Endothelial cell of umbilical vein (primary cell): Measurements from ENCODE around the gene QRFPR. TPM values are rescaled to one million over a fixed set of nuclear protein-coding genes. Genes with fewer than 3 reads are reported as not detected.
"Not testable (repeated sequence)": the region's sequence is repeated elsewhere in the genome, so short reads cannot be mapped to it uniquely, and the experiment has no call there.

Experiments
- BruUV-seq: library from RNA; stranded (reverse); fragments of 400-500 nt; replicated peaks from 2 replicates; lab custom pipeline; 2021; lab: Mats Ljungman, UMichigan
- CTCF ChIA-PET: fragments of 300-600, 350-600 bp; sonication (Branson Sonifier 250); formaldehyde crosslinking; loops from one replicate; lab custom pipeline; 2021; ENCODE audit warnings: antibody characterized with exemption, inconsistent platforms; lab: Charles Lee
- POLR2A ChIA-PET: fragments of 300-600, 350-600 bp; sonication (Branson Sonifier 250); formaldehyde crosslinking; loops from one replicate; lab custom pipeline; 2021; ENCODE audit warnings: antibody characterized with exemption, inconsistent platforms; lab: Charles Lee
- DNase-seq: peaks from one replicate; pipeline ENCODE4 v3.0.0-alpha.2; 2011; ENCODE audit warnings: low read depth, low spot score
- FAIRE-seq: peaks from 2 replicates; lab custom pipeline; 2011; peaks lifted over from hg19 to GRCh38; lab: Jason Lieb, UNC
- H2AFZ ChIP-seq: 2 replicates; pipeline ENCODE4 v1.6.0; 2012; ENCODE audit warnings: low read depth, low read length, control low read depth, inconsistent platforms
- H3K27ac ChIP-seq: 2 replicates; pipeline ENCODE4 v1.5.1; 2011; ENCODE audit warnings: low read depth, mild to moderate bottlenecking, control low read depth, low read length, moderate library complexity; ENCODE audit not compliant: insufficient read depth
- H3K27me3 ChIP-seq, 2 experiments: 2 replicates each; pipeline versions ENCODE4 v1.6.0 to v1.6.1; 2011; ENCODE audit warnings: low read length in 2 of 2, mixed read lengths in 1 of 2; ENCODE audit not compliant: control insufficient read depth in 2 of 2, insufficient read depth in 2 of 2
- H3K36me3 ChIP-seq, 2 experiments: 2 replicates in 1 of 2; 3 replicates in 1 of 2; pipeline ENCODE4 v1.5.1; 2011; ENCODE audit warnings: low read length in 2 of 2, mild to moderate bottlenecking in 1 of 2, moderate library complexity in 1 of 2; ENCODE audit not compliant: control insufficient read depth in 2 of 2, insufficient read depth in 2 of 2; ENCODE audit errors: extremely low read depth in 1 of 2
- H3K4me1 ChIP-seq: 3 replicates; pipeline ENCODE4 v1.5.1; 2011; ENCODE audit warnings: mild to moderate bottlenecking, low read length; ENCODE audit not compliant: control insufficient read depth, insufficient read depth; ENCODE audit errors: extremely low read depth
- H3K4me2 ChIP-seq: 2 replicates; pipeline ENCODE4 v1.6.1; 2011; ENCODE audit warnings: low read length, control low read depth, mixed read lengths; ENCODE audit not compliant: insufficient read depth
- H3K4me3 ChIP-seq, 3 experiments: fragments of 200-600 bp in 1 of 3; sonication (generic), shearing (Covaris generic) in 1 of 3; replicated peaks in 1 of 3; 2 replicates each; pipeline ENCODE4 v1.5.1; 2011 to 2016; ENCODE audit warnings: control low read depth in 3 of 3, low read length in 3 of 3, mild to moderate bottlenecking in 2 of 3, inconsistent platforms in 1 of 3, low read depth in 1 of 3, moderate library complexity in 1 of 3; ENCODE audit not compliant: insufficient read depth in 1 of 3
- H3K79me2 ChIP-seq: 2 replicates; pipeline ENCODE4 v1.6.0; 2012; ENCODE audit warnings: low read length, inconsistent platforms; ENCODE audit not compliant: control insufficient read depth, insufficient read depth
- H3K9ac ChIP-seq: replicated peaks from 2 replicates; pipeline ENCODE3; 2011; ENCODE audit warnings: low read length, control low read depth; ENCODE audit not compliant: insufficient read depth; ENCODE audit errors: extremely low read depth
- H3K9me1 ChIP-seq: replicated peaks from 3 replicates; pipeline ENCODE4 v1.6.0; 2011; ENCODE audit warnings: mild to moderate bottlenecking, low read length; ENCODE audit not compliant: control insufficient read depth, insufficient read depth; ENCODE audit errors: extremely low read depth
- H3K9me3 ChIP-seq: replicated peaks from 2 replicates; pipeline ENCODE4 v1.5.1; 2012; ENCODE audit warnings: low read length, inconsistent platforms; ENCODE audit not compliant: control insufficient read depth, insufficient read depth
- H4K20me1 ChIP-seq: replicated peaks from 2 replicates; pipeline ENCODE3; 2011; ENCODE audit warnings: mild to moderate bottlenecking, low read length; ENCODE audit not compliant: control insufficient read depth, insufficient read depth; ENCODE audit errors: extremely low read depth
- dilution Hi-C: fragments of 300-500 bp; cut with MboI; formaldehyde crosslinking; loops from one replicate; pipeline ENCODE4 v1.15.0; 2019; ENCODE audit warnings: low sequenced_read_pairs; ENCODE audit not compliant: extremely low pct_ligation_motif_present
- intact Hi-C: fragments of 100-400 bp; cut with micrococcal nuclease; formaldehyde crosslinking; loops from one replicate; pipeline ENCODE4 v1.10.0; 2022
- polyA plus RNA-seq, 4 experiments: library from polyadenylated mRNA; depleted of rRNA in 3 of 4; stranded (reverse) in 3 of 4; unstranded in 1 of 4; fragments of >200 nt; gene quantifications; 2 replicates each; pipeline versions ENCODE4 v1.2.1 to v1.2.3, GENCODE V29; 2011 to 2012; ENCODE audit warnings: missing spikeins in 1 of 4
- total RNA-seq: library from RNA; stranded (reverse); gene quantifications from 2 replicates; pipeline ENCODE4 v1.2.3, GENCODE V29; 2021
- TF ChIP-seq, protein P1 (sequence below), 2 donors: IDR thresholded peaks; 1 replicate in 1 of 2; 2 replicates in 1 of 2; pipeline ENCODE4 v1.5.1; 2011; ENCODE audit warnings: low read length in 2 of 2, mild to moderate bottlenecking in 2 of 2, moderate library complexity in 2 of 2, control low read depth in 1 of 2, inconsistent platforms in 1 of 2, low read depth in 1 of 2; ENCODE audit not compliant: insufficient read depth in 1 of 2; ENCODE audit errors: extremely low read depth in 1 of 2
- TF ChIP-seq, protein P2 (sequence below): IDR thresholded peaks from 2 replicates; pipeline ENCODE4 v1.6.1; 2011; ENCODE audit not compliant: insufficient read depth, insufficient read length

QRFPR gene
- total and polyA plus RNA-seq, 2 donors (not counting 3 experiments of a cell fraction or from before 2014, with no cell fraction given) = not detected

DNA sequence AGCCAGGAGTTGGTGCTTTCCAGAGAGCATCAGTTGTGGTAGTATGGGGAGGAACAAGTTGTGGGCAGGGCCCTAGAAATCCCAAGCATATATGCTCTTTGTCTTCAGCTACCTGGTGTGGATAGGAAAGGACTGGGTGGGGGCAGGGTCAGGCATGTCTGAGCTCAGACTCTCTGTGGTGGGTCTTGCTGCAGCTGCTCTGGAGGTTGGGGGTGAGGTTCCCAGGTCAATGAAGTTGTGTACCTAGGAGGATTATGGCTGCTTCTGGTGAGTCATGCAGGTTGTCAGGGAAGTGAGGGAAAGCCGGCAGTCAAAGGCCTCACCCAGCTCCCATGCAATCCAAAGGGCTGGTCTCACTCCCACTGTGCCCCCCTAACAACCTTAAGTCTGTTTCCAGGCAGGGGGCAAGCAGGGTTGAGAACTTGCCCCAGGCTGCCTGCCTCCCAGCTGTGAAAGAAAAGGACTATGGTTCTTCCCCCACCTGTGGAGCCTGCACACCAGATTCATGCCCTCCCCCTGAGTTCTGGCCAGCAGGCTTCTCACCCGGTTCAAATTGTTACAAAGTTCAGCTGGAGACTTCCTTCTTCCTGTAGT is 30.4 kb upstream of the QRFPR start:
- CTCF ChIA-PET = no interaction called here
- Histone ChIP-seq H2AFZ (no peak overlapping the region), H3K9me3 (no peaks in the 10 kb centered on the region), H3K4me1 (no peaks in the 10 kb centered on the region), H3K9ac (no peak overlapping the region), H3K36me3 (no peaks in the 10 kb centered on the region), H4K20me1 (no peaks in the 10 kb centered on the region), H3K9me1 (no peaks in the 10 kb centered on the region), H3K27ac (no peak overlapping the region), H3K4me2 (no peak overlapping the region), H3K4me3 (no peak overlapping the region), H3K27me3 (no peaks in the 10 kb centered on the region), H3K79me2 (no peaks in the 10 kb centered on the region)
- POLR2A ChIA-PET = no interaction called here
- FAIRE-seq = no peak
- TF ChIP-seq, protein P1, sequence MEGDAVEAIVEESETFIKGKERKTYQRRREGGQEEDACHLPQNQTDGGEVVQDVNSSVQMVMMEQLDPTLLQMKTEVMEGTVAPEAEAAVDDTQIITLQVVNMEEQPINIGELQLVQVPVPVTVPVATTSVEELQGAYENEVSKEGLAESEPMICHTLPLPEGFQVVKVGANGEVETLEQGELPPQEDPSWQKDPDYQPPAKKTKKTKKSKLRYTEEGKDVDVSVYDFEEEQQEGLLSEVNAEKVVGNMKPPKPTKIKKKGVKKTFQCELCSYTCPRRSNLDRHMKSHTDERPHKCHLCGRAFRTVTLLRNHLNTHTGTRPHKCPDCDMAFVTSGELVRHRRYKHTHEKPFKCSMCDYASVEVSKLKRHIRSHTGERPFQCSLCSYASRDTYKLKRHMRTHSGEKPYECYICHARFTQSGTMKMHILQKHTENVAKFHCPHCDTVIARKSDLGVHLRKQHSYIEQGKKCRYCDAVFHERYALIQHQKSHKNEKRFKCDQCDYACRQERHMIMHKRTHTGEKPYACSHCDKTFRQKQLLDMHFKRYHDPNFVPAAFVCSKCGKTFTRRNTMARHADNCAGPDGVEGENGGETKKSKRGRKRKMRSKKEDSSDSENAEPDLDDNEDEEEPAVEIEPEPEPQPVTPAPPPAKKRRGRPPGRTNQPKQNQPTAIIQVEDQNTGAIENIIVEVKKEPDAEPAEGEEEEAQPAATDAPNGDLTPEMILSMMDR (IDR thresholded peaks at IDR 0.05; ENCODE audit: extremely low read depth in 1 of 2, insufficient read depth in 1 of 2, low read depth in 1 of 2, low read length in 2 of 2) = no peak
- TF ChIP-seq, protein P2, sequence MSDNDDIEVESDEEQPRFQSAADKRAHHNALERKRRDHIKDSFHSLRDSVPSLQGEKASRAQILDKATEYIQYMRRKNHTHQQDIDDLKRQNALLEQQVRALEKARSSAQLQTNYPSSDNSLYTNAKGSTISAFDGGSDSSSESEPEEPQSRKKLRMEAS = no peak
- no TSS peak for BruUV-seq
- DNase-seq = no peak
- dilution Hi-C loops = no loop called here
- intact Hi-C loops = no loop called here

GRCh38 chr4:121408567-121408966 is 27.7 kb upstream of the QRFPR start:
- H3K27ac ChIP-seq, intact Hi-C loops, DNase-seq, FAIRE-seq, H3K36me3 ChIP-seq, dilution Hi-C loops, BruUV-seq, H3K4me2 ChIP-seq, H4K20me1 ChIP-seq, POLR2A ChIA-PET, H3K79me2 ChIP-seq, H3K9me3 ChIP-seq, CTCF ChIA-PET, H3K4me3 ChIP-seq, H3K9me1 ChIP-seq, H2AFZ ChIP-seq, H3K9ac ChIP-seq, H3K4me1 ChIP-seq, H3K27me3 ChIP-seq: not testable (repeated sequence)
